Stimulated activated naive CD8-positive, alpha-beta T cell treated with anti-CD3 and anti-CD28 coated beads, Interleukin-15, Interleukin-2, amounts not matched to agents 100 U/mL and 50 U/mL, for 24 hours (primary cell): Measurements from ENCODE around the gene DDHD1.
"Not testable (repeated sequence)": the region's sequence is repeated elsewhere in the genome, so short reads cannot be mapped to it uniquely, and the experiment has no call there.

Experiments
- ATAC-seq: fragments of 150-1000 bp; cut with Tn5 transposase; one replicate; pipeline ENCODE4 v1.10.0; 2021
- DNase-seq: peaks from one replicate; pipeline ENCODE4 v3.0.0; 2021

DDHD1 gene

DNA sequence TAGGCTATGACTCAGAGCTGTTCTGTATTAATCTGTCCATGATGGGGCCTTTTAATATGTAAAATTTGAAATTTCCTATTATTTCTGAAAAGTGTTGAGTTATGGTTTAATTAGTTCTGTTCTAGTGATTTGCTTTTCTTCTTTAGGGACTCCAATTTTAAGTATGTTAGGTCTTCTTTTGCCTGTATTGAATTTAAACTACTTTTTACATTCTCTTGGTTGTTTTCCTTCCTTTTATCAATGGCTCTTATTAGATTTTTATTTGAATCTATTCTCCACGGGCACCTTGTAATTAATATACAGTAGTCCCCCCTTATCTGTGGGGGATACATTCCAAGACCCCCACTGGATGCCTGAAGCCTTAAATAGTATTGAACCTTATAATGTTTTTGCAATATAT, 46.4 kb downstream of the DDHD1 start:
- ATAC-seq: no peak
- DNase-seq: no peak

DNA sequence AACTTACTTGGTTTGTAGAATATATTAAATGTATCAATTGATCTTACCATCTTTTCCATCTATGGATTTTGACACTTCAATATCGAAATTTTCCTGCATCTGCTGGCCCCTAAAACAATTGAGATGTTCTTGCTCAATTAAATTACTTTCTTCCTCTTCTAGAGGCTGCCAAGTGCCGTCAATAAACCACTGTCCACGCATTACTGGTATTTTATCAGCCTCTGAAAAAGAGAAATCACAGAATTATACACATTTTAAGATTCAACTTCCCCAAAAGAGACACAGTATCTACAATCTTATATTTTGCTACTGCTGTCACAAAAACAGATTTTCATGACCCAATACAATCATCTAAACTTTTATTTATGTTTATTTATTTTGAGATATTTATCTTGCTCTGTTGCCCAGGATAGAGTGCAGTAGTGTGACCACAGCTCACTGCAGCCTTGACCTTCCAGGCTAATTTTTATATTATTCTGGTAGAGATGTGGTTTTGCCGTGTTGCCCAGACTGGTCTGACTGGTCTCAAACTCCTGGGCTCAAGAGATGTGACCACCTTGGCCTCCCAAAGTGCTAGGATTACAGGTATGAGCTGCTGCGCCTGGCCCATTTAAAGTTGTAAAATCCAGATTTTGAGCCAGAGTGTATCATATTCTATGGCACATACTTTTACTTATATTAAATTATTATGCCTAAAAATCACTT, 49.3 kb downstream of the DDHD1 start:
- DNase-seq: no peak
- ATAC-seq: no peak

GRCh38 chr14:53093206-53093605, 59.9 kb downstream of the DDHD1 start:
- no peak for ATAC-seq
- DNase-seq: no peak

DNA sequence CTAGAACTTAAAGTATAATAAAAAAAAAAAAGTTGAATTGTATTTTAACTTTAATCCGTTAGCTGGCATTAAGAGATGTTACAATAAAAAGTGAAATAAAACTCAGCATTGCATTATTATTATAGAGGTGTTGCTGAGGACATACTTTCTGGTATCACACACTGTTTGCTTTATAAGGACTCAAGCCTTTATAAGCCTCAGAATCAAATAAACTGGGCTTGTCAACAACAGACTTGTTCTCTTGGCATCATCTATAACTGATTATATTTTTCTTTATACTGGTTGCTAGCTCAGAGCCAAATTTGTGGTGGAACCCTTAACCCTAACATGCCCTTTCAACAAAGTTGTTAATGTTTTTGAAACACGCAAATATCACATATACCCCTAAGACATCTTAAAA, 62.3 kb downstream of the DDHD1 start:
- no peak for ATAC-seq
- no peak for DNase-seq

DNA sequence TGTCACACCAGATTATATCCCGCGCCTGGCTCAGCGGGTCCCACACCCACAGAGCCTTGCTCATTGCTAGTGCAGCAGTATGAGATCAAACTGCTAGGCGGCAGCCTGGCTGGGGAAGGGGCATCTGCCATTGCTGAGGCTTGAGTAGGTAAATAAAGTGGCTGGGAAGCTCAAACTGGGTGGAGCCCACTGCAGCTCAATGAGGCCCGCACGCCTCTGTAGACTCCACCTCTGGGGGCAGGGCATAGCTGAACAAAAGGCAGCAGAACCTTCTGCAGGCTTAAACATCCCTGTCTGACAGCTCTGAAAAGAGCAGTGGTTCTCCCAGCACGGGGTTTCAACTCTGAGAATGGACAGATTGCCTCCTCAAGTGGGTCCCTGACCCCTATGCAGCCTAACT, 68.2 kb downstream of the DDHD1 start:
- DNase-seq, ATAC-seq: not testable (repeated sequence)

GRCh38 chr14:53064475-53064874, 88.6 kb downstream of the DDHD1 start:
- no peak for ATAC-seq
- DNase-seq: no peak

DNA sequence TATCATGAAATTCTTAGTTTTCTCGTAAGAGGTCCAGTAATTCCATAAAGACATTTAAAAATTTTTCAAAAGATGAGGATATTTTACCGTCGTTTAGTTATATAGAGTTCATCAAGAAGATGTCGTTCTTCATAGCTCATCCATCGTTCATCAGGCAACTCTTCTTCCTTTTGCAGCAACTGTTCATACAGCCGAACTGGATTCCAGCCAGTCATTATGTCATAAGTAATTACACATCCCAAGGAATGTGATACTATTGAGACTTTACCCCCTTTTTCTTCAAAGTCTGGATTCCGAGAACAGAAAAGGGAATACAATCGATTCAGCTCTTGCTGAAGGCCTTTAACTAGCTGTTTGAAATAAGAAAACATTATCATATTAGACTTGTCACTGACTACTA, 90.3 kb downstream of the DDHD1 start:
- DNase-seq (no peak), ATAC-seq (no peak)

GRCh38 chr14:53060046-53060445, 93.1 kb downstream of the DDHD1 start:
- DNase-seq (no peak), ATAC-seq (peak; percentile 78)

- ATAC-seq (no peak), DNase-seq (no peak)
Measured at GRCh38 chr14:53055003-53055402, 98.1 kb downstream of the DDHD1 start.

DNA sequence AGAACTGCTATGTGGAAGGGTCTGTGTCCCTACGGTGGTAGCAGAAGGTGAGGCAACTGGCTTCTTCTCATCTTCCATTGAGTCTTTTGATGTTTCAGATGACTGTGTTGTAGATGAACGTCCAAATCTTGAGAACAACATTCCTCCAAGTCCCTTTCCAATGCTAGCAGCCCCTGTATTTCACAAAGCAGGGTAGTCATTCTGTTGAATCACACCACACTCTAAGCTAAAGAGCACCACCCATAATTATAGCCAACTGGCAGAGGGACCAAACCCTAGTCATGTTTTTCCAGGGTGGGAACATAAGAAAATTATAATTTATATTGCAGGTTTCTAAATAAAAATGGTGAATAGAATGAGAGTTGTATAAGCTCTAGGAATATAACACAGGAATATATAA, 98.7 kb downstream of the DDHD1 start:
- DNase-seq (no peak), ATAC-seq (no peak)

- ATAC-seq (no peak), DNase-seq (no peak)
Measured at GRCh38 chr14:53048631-53049030, 104.5 kb downstream of the DDHD1 start.

DNA sequence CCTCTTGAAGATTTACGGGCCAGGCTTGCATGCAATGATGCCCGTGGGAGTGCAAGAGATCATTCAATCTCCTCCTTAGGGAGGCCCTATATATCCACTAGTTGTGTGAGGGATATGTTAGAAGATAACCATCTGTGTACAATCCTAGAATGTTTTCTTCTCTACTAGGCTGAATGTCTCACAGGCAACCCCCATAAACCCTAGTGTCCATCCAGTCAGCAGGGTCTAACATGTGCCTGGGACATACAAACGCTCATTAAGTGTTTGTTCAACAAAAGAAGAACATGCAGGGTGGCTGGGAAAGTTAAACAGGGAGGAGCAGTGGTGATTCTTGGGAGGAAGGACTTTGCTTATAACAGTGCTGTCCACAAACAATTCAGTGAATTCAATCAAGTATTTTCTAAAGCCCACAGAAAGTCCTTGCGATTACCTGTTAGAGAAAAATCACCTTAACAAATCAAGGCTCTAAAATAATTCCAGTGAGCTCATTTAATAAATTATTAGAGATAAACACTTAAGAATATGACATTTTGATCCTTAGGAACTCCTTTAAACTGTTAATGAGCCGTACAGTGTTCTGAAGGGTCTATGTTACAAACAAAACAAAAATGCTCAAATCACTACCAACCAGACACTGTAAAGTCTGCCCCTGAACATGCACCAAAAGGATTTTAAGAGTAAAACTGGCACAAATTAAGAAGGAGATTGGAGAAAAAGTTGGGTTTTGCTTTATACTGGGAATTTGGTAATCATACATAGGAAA, 105.6 kb downstream of the DDHD1 start:
- ATAC-seq: no peak
- DNase-seq: no peak

- no peak for DNase-seq
Measured at GRCh38 chr14:53044486-53044885, 108.6 kb downstream of the DDHD1 start.

GRCh38 chr14:53043027-53043581, 110.0 kb downstream of the DDHD1 start:
- no peak for ATAC-seq
- no peak for DNase-seq

More at GRCh38 chr14:53044486-53044885, 108.6 kb downstream of the DDHD1 start:
- no peak for ATAC-seq

DNA sequence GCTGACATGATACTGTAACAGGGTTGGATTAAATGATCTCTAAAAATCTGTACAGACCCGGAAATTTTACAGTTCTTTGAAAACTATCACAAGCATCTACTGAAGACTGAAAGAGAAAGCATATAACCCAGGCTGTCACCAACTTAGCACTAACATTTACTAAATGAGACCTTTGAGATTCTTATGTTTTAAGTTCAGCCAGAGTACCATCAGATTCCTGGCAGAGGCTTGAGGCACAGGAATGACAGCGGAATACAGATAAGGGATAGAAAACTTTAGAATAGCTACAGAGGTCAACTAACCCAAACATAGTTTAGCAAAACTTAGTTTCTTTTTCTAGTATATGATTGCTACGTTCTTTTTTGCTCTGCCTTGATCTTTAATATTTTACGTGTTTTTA, 110.6 kb downstream of the DDHD1 start:
- DNase-seq (no peak), ATAC-seq (no peak)

- ATAC-seq (no peak), DNase-seq (no peak)
Measured at GRCh38 chr14:53041067-53041466, 112.1 kb downstream of the DDHD1 start.

- DNase-seq (no peak), ATAC-seq (no peak)
Measured at GRCh38 chr14:53038629-53039028, 114.5 kb downstream of the DDHD1 start.

DNA sequence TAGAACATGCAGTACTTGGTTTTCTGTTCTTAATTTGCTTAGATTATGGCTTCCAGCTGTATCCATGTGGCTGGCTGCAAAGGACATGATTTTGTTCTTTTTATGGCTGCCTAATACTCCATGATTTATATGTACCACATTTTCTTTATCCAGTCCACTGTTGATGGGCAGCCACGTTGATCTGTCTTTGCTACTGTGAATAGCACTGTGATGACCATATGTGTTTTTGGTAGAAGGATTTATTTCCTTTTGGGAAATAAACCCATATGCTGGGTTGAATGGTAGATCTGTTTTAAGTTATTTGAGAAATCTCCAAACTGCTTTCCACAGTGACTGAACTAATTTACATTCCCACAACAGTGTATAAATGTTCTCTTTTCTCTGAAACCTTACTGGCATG, 116.1 kb downstream of the DDHD1 start:
- DNase-seq: no peak

DNA sequence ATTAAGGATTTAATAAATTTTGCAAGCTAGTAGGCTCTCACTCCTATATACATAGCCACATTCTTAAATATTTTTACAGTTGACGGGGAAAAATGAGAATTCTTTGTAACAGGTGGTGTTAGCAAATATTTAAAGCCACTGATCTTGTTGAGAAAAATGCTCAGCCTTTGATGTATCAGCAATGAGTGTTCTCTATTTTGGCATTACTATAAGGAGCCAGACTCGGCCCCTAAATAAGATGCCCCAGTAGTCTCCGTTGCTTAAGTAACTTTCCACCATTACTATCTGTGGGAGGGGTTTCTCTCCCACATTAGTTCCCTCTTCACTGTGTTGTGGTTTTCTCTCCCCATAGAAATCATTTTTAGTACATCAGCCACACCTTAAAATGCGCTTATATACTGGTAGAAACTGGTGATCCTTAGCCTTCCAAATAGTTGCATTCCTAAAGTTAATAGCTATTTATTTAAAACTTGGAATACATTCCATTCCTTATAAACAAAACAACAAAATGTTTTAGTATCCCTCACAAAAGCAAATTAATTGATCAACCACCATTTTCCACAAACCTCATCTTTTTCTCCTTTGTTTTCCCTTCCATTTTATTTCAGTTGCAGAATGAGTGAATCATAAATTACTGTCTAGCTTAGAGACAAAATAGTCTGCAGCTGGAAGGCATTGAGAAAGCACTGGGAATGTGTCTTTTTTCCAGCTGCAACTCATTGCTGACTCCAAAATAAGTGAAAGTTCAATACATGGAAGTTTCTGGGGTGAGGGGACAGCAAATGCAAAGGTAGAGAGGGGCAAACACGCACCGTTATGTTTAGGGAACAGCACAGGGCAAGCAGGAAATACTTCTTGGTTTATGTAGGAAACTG, 117.5 kb downstream of the DDHD1 start:
- ATAC-seq (no peak), DNase-seq (no peak)

More for the DNA sequence above, 116.1 kb downstream of the DDHD1 start:
- no peak for ATAC-seq

- ATAC-seq (no peak), DNase-seq (no peak)
Measured at GRCh38 chr14:53034688-53035230, 118.4 kb downstream of the DDHD1 start.

DNA sequence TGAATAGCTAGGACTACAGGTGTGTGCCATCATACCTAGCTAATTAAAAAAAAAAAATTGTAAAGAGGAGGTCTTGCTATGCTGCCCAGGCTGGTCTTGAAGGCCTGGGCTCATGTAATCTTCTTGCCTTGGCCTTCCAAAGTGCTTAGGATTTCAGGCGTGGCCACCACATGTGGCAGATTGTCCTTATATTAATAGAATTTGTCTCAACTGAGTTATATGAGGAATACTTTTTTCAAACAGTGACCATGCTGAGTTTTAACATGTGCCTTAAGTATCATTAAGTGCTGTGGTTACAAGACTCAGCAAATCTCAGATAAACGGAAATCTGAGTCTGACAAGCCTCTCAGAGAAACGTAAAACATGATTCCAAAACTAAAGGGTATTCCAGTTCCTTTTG, 119.1 kb downstream of the DDHD1 start:
- ATAC-seq (no peak), DNase-seq (no peak)

- ATAC-seq (no peak), DNase-seq (no peak)
Measured at GRCh38 chr14:53032838-53033390, 120.2 kb downstream of the DDHD1 start.
